B cell (primary cell): ENCODE results near the gene PDK1.

Experiments
- CTCF ChIP-seq: fragments of 200-600 bp; IDR thresholded peaks from one replicate; pipeline ENCODE4 v1.8.0; 2022; ENCODE audit warnings: antibody characterized with exemption, mild to moderate bottlenecking
- EZH2 ChIP-seq: IDR thresholded peaks from 2 replicates; pipeline ENCODE4 v1.6.1; 2012; ENCODE audit warnings: borderline replicate concordance, low read depth, mild to moderate bottlenecking, moderate library complexity, low read length; ENCODE audit not compliant: insufficient read depth, poor library complexity, severe bottlenecking

GRCh38 chr2:172518995-172519394, 36.9 kb upstream of the PDK1 start:
- TF ChIP-seq CTCF (no peak), EZH2 (no peak)
